Measurements from ENCODE around the gene NAA10.
A peak's percentile ranks its signal among the peaks of the same experiment; 100 is the strongest.

DNA sequence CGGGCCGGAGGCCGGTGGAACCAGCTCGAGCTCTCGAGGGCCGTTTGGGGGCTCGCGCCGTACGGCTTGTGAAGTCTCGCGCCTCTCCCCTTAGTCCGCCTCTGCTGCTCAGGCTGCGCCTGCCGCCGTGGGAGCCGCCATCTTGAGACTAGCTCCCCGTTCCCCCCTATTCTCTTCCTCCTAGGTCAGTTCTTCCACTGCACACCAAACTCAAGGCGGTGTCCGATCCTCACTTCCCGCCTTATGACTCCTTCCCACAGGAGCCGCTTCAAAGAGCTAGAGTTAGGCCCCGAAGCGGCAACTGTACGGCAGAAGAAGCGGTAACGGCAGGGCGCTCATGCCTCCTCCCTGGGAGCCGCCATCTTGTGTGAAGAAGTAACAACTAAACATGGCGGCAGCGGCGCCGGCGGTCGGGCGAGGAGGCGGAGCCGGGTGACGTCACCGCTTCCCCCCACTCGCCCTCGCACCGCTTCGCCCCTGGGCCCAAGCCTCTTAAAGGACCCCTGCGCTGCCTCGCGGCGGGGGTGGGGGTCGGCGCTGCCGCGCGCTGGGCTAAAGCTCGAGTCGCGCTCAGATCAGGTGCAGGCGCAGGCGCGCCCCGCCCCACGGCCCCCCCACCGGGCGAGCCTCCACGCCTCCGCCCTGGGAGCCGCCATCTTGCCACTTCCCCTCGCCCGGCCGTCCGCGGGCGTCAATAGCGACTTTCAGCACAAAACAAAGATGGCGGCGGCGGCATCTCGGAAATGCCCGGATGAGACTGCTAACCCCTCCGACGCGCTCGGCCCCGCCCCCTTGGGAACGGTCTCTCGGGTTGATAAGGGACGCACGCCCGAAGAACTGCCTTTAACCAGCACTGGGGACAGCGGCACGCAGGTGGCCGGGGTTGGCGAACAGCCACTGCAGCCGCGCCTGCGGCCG, 36.9 kb upstream of the NAA10 start, which contains the start of gene HCFC1:
- TF ChIP-seq, protein P1, sequence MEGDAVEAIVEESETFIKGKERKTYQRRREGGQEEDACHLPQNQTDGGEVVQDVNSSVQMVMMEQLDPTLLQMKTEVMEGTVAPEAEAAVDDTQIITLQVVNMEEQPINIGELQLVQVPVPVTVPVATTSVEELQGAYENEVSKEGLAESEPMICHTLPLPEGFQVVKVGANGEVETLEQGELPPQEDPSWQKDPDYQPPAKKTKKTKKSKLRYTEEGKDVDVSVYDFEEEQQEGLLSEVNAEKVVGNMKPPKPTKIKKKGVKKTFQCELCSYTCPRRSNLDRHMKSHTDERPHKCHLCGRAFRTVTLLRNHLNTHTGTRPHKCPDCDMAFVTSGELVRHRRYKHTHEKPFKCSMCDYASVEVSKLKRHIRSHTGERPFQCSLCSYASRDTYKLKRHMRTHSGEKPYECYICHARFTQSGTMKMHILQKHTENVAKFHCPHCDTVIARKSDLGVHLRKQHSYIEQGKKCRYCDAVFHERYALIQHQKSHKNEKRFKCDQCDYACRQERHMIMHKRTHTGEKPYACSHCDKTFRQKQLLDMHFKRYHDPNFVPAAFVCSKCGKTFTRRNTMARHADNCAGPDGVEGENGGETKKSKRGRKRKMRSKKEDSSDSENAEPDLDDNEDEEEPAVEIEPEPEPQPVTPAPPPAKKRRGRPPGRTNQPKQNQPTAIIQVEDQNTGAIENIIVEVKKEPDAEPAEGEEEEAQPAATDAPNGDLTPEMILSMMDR (IDR thresholded peaks at IDR 0.05), result no peak
- TF ChIP-seq POLR2AphosphoS5 (IDR thresholded peaks at IDR 0.05) (peak; percentile 39 to 70 (median 46)), POLR2A (IDR thresholded peaks at IDR 0.05) (peak; percentile 45)

All from breast epithelium (tissue), 3 donors.